H9 (cell line): ENCODE measurements around the gene UTF1. TPM values are rescaled to one million over a fixed set of nuclear protein-coding genes. Genes with fewer than 3 reads are reported as not detected.

ENCODE experiments used
- DNase-seq: peaks from one replicate; pipeline ENCODE4 v3.0.0-alpha.2; 2017
- H2AFZ ChIP-seq: one replicate; pipeline ENCODE4 v1.6.1; 2013; ENCODE audit warnings: mild to moderate bottlenecking, low read length, control low read depth, moderate library complexity
- H2AK5ac ChIP-seq: 2 replicates; pipeline ENCODE4 v1.6.1; 2013; ENCODE audit warnings: low read length, control low read depth, mixed read lengths; ENCODE audit not compliant: insufficient read length
- H2BK120ac ChIP-seq: one replicate; pipeline ENCODE4 v1.6.1; 2013; ENCODE audit warnings: low read depth, mild to moderate bottlenecking, low read length, control low read depth, inconsistent platforms; ENCODE audit not compliant: poor library complexity, severe bottlenecking
- H2BK12ac ChIP-seq: 2 replicates; pipeline ENCODE4 v1.6.1; 2013; ENCODE audit warnings: low read length, control low read depth, mixed read lengths, low read depth; ENCODE audit not compliant: insufficient read length
- H2BK15ac ChIP-seq: 2 replicates; pipeline ENCODE4 v1.6.1; 2013; ENCODE audit warnings: low read depth, low read length, control low read depth
- H2BK20ac ChIP-seq: one replicate; pipeline ENCODE4 v1.6.1; 2013; ENCODE audit warnings: low read depth, mild to moderate bottlenecking, low read length, control low read depth, inconsistent platforms; ENCODE audit not compliant: poor library complexity, severe bottlenecking
- H2BK5ac ChIP-seq: 2 replicates; pipeline ENCODE4 v1.6.1; 2013; ENCODE audit warnings: low read length, control low read depth, mixed read lengths; ENCODE audit not compliant: insufficient read length
- H3K14ac ChIP-seq: 2 replicates; pipeline ENCODE4 v1.6.1; 2013; ENCODE audit warnings: low read length, control low read depth; ENCODE audit not compliant: insufficient read depth
- H3K18ac ChIP-seq: 2 replicates; pipeline ENCODE4 v1.6.1; 2013; ENCODE audit warnings: low read depth, mild to moderate bottlenecking, mixed read lengths, low read length, control low read depth; ENCODE audit not compliant: insufficient read length
- H3K23ac ChIP-seq: 2 replicates; pipeline ENCODE4 v1.6.1; 2013; ENCODE audit warnings: low read length, control low read depth, mixed read lengths, low read depth; ENCODE audit not compliant: insufficient read length
- H3K23me2 ChIP-seq: 2 replicates; pipeline ENCODE4 v1.6.1; 2013; ENCODE audit warnings: low read depth, mild to moderate bottlenecking, mixed read lengths, low read length, control low read depth; ENCODE audit not compliant: insufficient read length, poor library complexity, severe bottlenecking
- H3K27ac ChIP-seq: 2 replicates; pipeline ENCODE4 v1.5.1; 2013; ENCODE audit warnings: low read length, control low read depth, mixed read lengths, low read depth; ENCODE audit not compliant: insufficient read length
- H3K27me3 ChIP-seq: 2 replicates; pipeline ENCODE4 v1.6.1; 2013; ENCODE audit warnings: low read length, control low read depth, inconsistent platforms; ENCODE audit not compliant: insufficient read depth
- H3K4ac ChIP-seq: 2 replicates; pipeline ENCODE4 v1.6.1; 2013; ENCODE audit warnings: low read depth, mild to moderate bottlenecking, control low read depth, inconsistent platforms, low read length, moderate library complexity
- H3K4me1 ChIP-seq: 2 replicates; pipeline ENCODE4 v1.6.1; 2013; ENCODE audit warnings: low read length, control low read depth, inconsistent platforms; ENCODE audit not compliant: insufficient read depth
- H3K4me2 ChIP-seq: 2 replicates; pipeline ENCODE4 v1.6.1; 2013; ENCODE audit warnings: low read length, control low read depth, mixed read lengths; ENCODE audit not compliant: insufficient read length, insufficient read depth
- H3K56ac ChIP-seq: 2 replicates; pipeline ENCODE4 v1.6.1; 2013; ENCODE audit warnings: low read depth, mild to moderate bottlenecking, mixed read lengths, low read length, control low read depth; ENCODE audit not compliant: insufficient read length
- H3K79me1 ChIP-seq: 2 replicates; pipeline ENCODE4 v1.6.1; 2013; ENCODE audit warnings: low read depth, mild to moderate bottlenecking, moderate library complexity, low read length, control low read depth, inconsistent platforms; ENCODE audit not compliant: insufficient read depth, poor library complexity, severe bottlenecking
- H3K79me2 ChIP-seq: 2 replicates; pipeline ENCODE4 v1.6.1; 2013; ENCODE audit warnings: low read length, control low read depth, inconsistent platforms; ENCODE audit not compliant: insufficient read depth
- H3K9ac ChIP-seq: 2 replicates; pipeline ENCODE4 v1.6.1; 2013; ENCODE audit warnings: low read length, control low read depth, mixed read lengths; ENCODE audit not compliant: insufficient read length; ENCODE audit errors: extremely low read depth
- H3K9me3 ChIP-seq: one replicate; pipeline ENCODE4 v1.6.1; 2013; ENCODE audit warnings: low read depth, low read length, inconsistent platforms; ENCODE audit not compliant: control insufficient read depth
- H3T11ph ChIP-seq: one replicate; pipeline ENCODE4 v1.6.1; 2013; ENCODE audit warnings: mild to moderate bottlenecking, low read length, control low read depth, inconsistent platforms
- H4K20me1 ChIP-seq: one replicate; pipeline ENCODE4 v1.6.1; 2013; ENCODE audit not compliant: control insufficient read depth, insufficient read length, insufficient read depth
- H4K5ac ChIP-seq: 2 replicates; pipeline ENCODE4 v1.6.1; 2013; ENCODE audit warnings: low read depth, mild to moderate bottlenecking, mixed read lengths, low read length, control low read depth; ENCODE audit not compliant: insufficient read length
- H4K8ac ChIP-seq: replicated peaks from 2 replicates; pipeline ENCODE4 v1.6.1; 2013; ENCODE audit warnings: low read length, control low read depth, mixed read lengths, low read depth; ENCODE audit not compliant: insufficient read length
- H4K91ac ChIP-seq: 2 replicates; pipeline ENCODE4 v1.6.1; 2013; ENCODE audit warnings: low read depth, mild to moderate bottlenecking, moderate library complexity, mixed read lengths, low read length, control low read depth; ENCODE audit not compliant: insufficient read length
- H3K27ac Mint-ChIP-seq, 3 experiments: 2 replicates in 2 of 3; 3 replicates in 1 of 3; pipeline ENCODE4 v1.8.0; 2020 to 2021; ENCODE audit warnings: mixed read lengths in 3 of 3, mild to moderate bottlenecking in 1 of 3, moderate library complexity in 1 of 3
- H3K27me3 Mint-ChIP-seq: 2 replicates; pipeline ENCODE4 v1.8.0; 2021; ENCODE audit warnings: low read depth, mild to moderate bottlenecking, moderate library complexity, mixed read lengths
- H3K36me3 Mint-ChIP-seq, 3 experiments: 2 replicates in 2 of 3; 3 replicates in 1 of 3; pipeline ENCODE4 v1.8.0; 2020 to 2021; ENCODE audit warnings: low read depth in 3 of 3, mixed read lengths in 3 of 3; ENCODE audit not compliant: insufficient read depth in 1 of 3
- H3K4me1 Mint-ChIP-seq, 2 experiments: 2 replicates each; pipeline ENCODE4 v1.8.0; 2020; ENCODE audit warnings: mixed read lengths in 2 of 2
- H3K4me3 Mint-ChIP-seq, 2 experiments: 2 replicates in 1 of 2; 3 replicates in 1 of 2; pipeline ENCODE4 v1.8.0; 2020 to 2021; ENCODE audit warnings: mild to moderate bottlenecking in 2 of 2, mixed read lengths in 2 of 2, moderate library complexity in 1 of 2
- H3K9me3 Mint-ChIP-seq, 2 experiments: 2 replicates in 1 of 2; 3 replicates in 1 of 2; pipeline ENCODE4 v1.8.0; 2020; ENCODE audit warnings: mild to moderate bottlenecking in 2 of 2, mixed read lengths in 2 of 2, moderate library complexity in 1 of 2
- CTCF ChIP-seq: fragments of 200-600 bp; sonication (generic); conservative IDR thresholded peaks from 3 replicates; pipeline ENCODE4 v1.8.0; 2021; ENCODE audit warnings: antibody characterized with exemption, mild to moderate bottlenecking
- WGBS: extraction: QIAGEN DNeasy Blood & Tissue Kit; methylation state at CpG from one replicate; pipeline ENCODE4 v1.1.7; 2013; ENCODE audit warnings: missing lambda C conversion rate, low lambda C conversion rate, mixed read lengths; ENCODE audit not compliant: insufficient read length; ENCODE audit errors: extremely low coverage; 5-methylcytosine and 5-hydroxymethylcytosine counted together
- total RNA-seq: library from RNA; stranded (reverse); gene quantifications from 2 replicates; pipeline ENCODE4 v1.2.1, GENCODE V29; 2021

UTF1 gene
- total RNA-seq, 1 experiment from 2014 or later, result 31.5 TPM

GRCh38 chr10:133201151-133201947, 28.7 kb upstream of the UTF1 start:
- no peaks in the 10 kb centered on the region for H3K27me3 ChIP-seq
- H2AK5ac ChIP-seq, result no peak overlapping the region
- no peak overlapping the region for H3T11ph ChIP-seq
- Mint-ChIP-seq H3K27me3 (no peaks in the 10 kb centered on the region; the same call in 1 of the 2 replicates), H3K36me3 (peaks cover 1 to 5% (median 2%) of the 10 kb centered on the region in 3 experiments; a peak in 3 of 7 replicates), H3K4me3 (no peak overlapping the region), H3K4me1 (0 out of 4 replicates have a peak, but pooled peaks cover 0 to 2% of the 10 kb centered on the region in 2 experiments), H3K9me3 (no peaks in the 10 kb centered on the region), H3K27ac (peak overlapping the region; percentile 73 to 84 (median 82); a peak in 4 of 7 replicates)
- H3K23me2 ChIP-seq, result no peaks in the 10 kb centered on the region
- no peak overlapping the region for H2BK15ac ChIP-seq
- no peak for TF ChIP-seq CTCF
- H3K18ac ChIP-seq, result no peak overlapping the region
- no peak overlapping the region for H3K9ac ChIP-seq
- H4K91ac ChIP-seq, result no peak overlapping the region
- H2BK12ac ChIP-seq, result no peak overlapping the region
- H2BK120ac ChIP-seq, result no peak overlapping the region
- no peak overlapping the region for H2AFZ ChIP-seq
- no peak overlapping the region for H3K23ac ChIP-seq
- no peak overlapping the region for H4K5ac ChIP-seq
- H3K56ac ChIP-seq, result no peak overlapping the region
- no peak overlapping the region; the same call in 1 of the 2 replicates for H3K4ac ChIP-seq
- H2BK20ac ChIP-seq, result no peak overlapping the region
- H2BK5ac ChIP-seq, result no peak overlapping the region
- H4K20me1 ChIP-seq, result no peaks in the 10 kb centered on the region
- no peak overlapping the region for H4K8ac ChIP-seq
- no peak overlapping the region for H3K4me2 ChIP-seq
- WGBS, result no CpG with 5 or more reads among the region's 57 CpGs
- H3K4me1 ChIP-seq, result no peaks in the 10 kb centered on the region
- H3K27ac ChIP-seq, result no peak overlapping the region
- no peaks in the 10 kb centered on the region for H3K9me3 ChIP-seq
- H3K79me1 ChIP-seq, result no peaks in the 10 kb centered on the region
- no peaks in the 10 kb centered on the region for H3K79me2 ChIP-seq
- no peak for DNase-seq
- H3K14ac ChIP-seq, result no peak overlapping the region; the same call in 1 of the 2 replicates
